GM18505 (cell line): ENCODE data around the gene PPIL4.

Experiments used
- ATAC-seq: cut with Tn5 transposase; IDR thresholded peaks from one replicate; pipeline ENCODE4 v1.9.1; 2021; ENCODE audit not compliant: unreplicated experiment
- POLR2A ChIP-seq: IDR thresholded peaks from 4 replicates; pipeline ENCODE4 v1.6.1; 2011; ENCODE audit warnings: borderline replicate concordance; ENCODE audit not compliant: insufficient read depth, insufficient read length; ENCODE audit errors: extremely low read depth

The PPIL4 gene

GRCh38 chr6:149457316-149457884, 88.4 kb downstream of the PPIL4 start:
- no peak for ATAC-seq
- no peak for TF ChIP-seq POLR2A

DNA sequence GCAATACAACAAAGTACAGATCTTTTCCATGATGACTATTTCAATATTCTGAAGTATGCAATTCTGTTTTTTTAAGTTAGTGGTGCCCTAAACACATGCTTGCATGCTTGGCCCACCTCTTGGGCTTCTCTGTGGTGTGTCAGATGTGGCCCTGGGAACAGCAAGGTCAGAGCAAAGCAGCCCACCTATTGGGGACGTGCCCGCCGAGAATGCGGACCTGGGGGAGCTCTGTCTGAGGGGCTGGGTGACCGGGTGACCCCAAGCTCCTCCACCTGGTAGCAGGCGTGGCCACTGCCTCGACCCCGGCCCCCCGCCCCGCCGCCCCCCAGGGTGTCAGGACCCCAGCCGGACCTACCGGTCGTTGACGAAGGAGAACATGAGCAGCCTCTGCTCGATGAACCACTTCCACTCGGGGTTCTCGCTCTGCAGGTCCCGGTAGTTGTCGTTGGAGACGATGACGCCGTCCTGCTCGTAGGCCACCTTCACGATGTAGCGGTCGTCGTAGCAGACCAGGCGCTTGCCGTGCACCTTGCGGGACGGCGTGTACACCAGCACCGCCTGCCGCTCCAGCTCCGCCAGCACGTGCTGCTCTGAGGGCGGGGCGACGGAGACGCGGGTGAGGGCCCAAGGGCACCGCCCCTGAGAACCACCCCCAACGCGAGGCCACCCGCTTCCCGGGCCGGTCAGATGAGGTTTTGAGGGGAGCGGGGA, 89.4 kb downstream of the PPIL4 start:
- TF ChIP-seq POLR2A, result no peak
- no peak for ATAC-seq

GRCh38 chr6:149455031-149455732, 90.7 kb downstream of the PPIL4 start:
- TF ChIP-seq POLR2A, result no peak
- ATAC-seq, result no peak
